Suprapubic skin (tissue), 4 donors: ENCODE measurements around the gene IQCB1.

Experiments
- CTCF ChIP-seq, 2 donors: fragments of 200-600 bp in 1 of 2; fragments of 450-650 bp in 1 of 2; sonication (generic) in 1 of 2; IDR thresholded peaks; one replicate each; pipeline ENCODE4 v1.5.1; 2016 to 2019; ENCODE audit warnings: antibody characterized with exemption in 2 of 2, mild to moderate bottlenecking in 1 of 2, moderate library complexity in 1 of 2
- EP300 ChIP-seq: sonication (generic); formaldehyde crosslinking; IDR thresholded peaks from one replicate; pipeline ENCODE4 v1.6.1; 2017; ENCODE audit warnings: antibody characterized with exemption
- POLR2A ChIP-seq, 2 donors: fragments of 450-650 bp; IDR thresholded peaks; one replicate each; pipeline ENCODE4 v1.6.1; 2017; ENCODE audit warnings: antibody characterized with exemption in 2 of 2, mild to moderate bottlenecking in 2 of 2, moderate library complexity in 2 of 2
- POLR2AphosphoS5 ChIP-seq, 3 donors: sonication (generic); formaldehyde crosslinking; IDR thresholded peaks; one replicate each; pipeline ENCODE4 v1.6.1; 2017; ENCODE audit warnings: antibody characterized with exemption in 3 of 3

GRCh38 chr3:121739902-121740301 is 95.0 kb downstream of the IQCB1 start:
- TF ChIP-seq POLR2AphosphoS5 (IDR thresholded peaks at IDR 0.05): no peak
- TF ChIP-seq CTCF (IDR thresholded peaks at IDR 0.05): no peak
- TF ChIP-seq POLR2A (IDR thresholded peaks at IDR 0.05): no peak
- no peak for TF ChIP-seq EP300
